Testis (tissue), 3 donors: ENCODE results near the gene PDGFB. TPM values are rescaled to one million over a fixed set of nuclear protein-coding genes. Genes with fewer than 3 reads are reported as not detected.

ENCODE experiments used
- DNase-seq: peaks from one replicate; pipeline ENCODE4 v3.0.0-alpha.2; 2019
- H3K27ac ChIP-seq, 2 donors: fragments of 200-600 bp; sonication (generic); one replicate each; pipeline ENCODE4 v1.5.1; 2019
- H3K27me3 ChIP-seq: fragments of 200-600 bp; sonication (generic); one replicate; pipeline ENCODE4 v1.5.1; 2019
- H3K36me3 ChIP-seq: fragments of 200-600 bp; sonication (generic); one replicate; pipeline ENCODE4 v1.5.1; 2017; ENCODE audit warnings: low read depth; ENCODE audit errors: missing control alignments
- H3K4me1 ChIP-seq: fragments of 200-600 bp; sonication (generic); one replicate; pipeline ENCODE4 v1.5.1; 2019
- H3K4me3 ChIP-seq, 2 donors: fragments of 200-600 bp; sonication (generic); one replicate each; pipeline ENCODE4 v1.5.1; 2017 to 2019
- H3K9me3 ChIP-seq: fragments of 200-600 bp; sonication (generic); one replicate; pipeline ENCODE4 v1.5.1; 2017
- POLR2A ChIP-seq: fragments of 450-650 bp; IDR thresholded peaks from one replicate; pipeline ENCODE4 v1.6.1; 2017; ENCODE audit warnings: antibody characterized with exemption, mild to moderate bottlenecking, moderate library complexity
- WGBS, 2 donors: methylation state at CpG; one replicate each; pipeline ENCODE4 v1.1.5; 2018; 5-methylcytosine and 5-hydroxymethylcytosine counted together
- intact Hi-C: fragments of 100-400 bp; cut with DNase I; formaldehyde crosslinking; loops from one replicate; pipeline ENCODE4 v1.15.1; 2023; ENCODE audit warnings: low total_unique reads
- polyA plus RNA-seq: library from polyadenylated mRNA; stranded (reverse); fragments of 350-450 nt; fragmentation: Illumina TruSeq; extraction: RNeasy Lipid Tissue Mini Kit (QIAGEN cat#74804); gene quantifications from one replicate; pipeline ENCODE4 v1.2.3, GENCODE V29; 2014; ENCODE audit warnings: low read depth, low replicate concordance; ENCODE audit not compliant: insufficient read depth
- total RNA-seq, 2 donors: library from RNA; depleted of rRNA; stranded (reverse); fragments of >200 nt; gene quantifications; one replicate each; pipeline ENCODE4 v1.2.3, GENCODE V29; 2016
- TF ChIP-seq, protein P1 (sequence below), 3 experiments: fragments of 450-650 bp in 2 of 3; fragments of 200-600 bp in 1 of 3; sonication (generic) in 1 of 3; IDR thresholded peaks; one replicate each; pipeline ENCODE4 v1.5.1; 2016 to 2019; ENCODE audit warnings: antibody characterized with exemption in 3 of 3, mild to moderate bottlenecking in 2 of 3, moderate library complexity in 1 of 3

Gene PDGFB
- total and polyA plus RNA-seq, 3 donors from 2014 or later: 7.7 to 13.3 (median 9.8) TPM

GRCh38 chr22:39238966-39239505 lies 5.7 kb downstream of the PDGFB start:
- Histone ChIP-seq H3K27ac (no peak overlapping the region), H3K9me3 (no peaks in the 10 kb centered on the region), H3K4me1 (peaks cover 18% of the 10 kb centered on the region), H3K36me3 (no peaks in the 10 kb centered on the region), H3K27me3 (no peaks in the 10 kb centered on the region), H3K4me3 (no peak overlapping the region)
- DNase-seq: no peak
- WGBS, 2 donors: 83% methylated on average over 6 to 12 of the region's 12 CpGs
- no peak for TF ChIP-seq POLR2A
- TF ChIP-seq, protein P1, sequence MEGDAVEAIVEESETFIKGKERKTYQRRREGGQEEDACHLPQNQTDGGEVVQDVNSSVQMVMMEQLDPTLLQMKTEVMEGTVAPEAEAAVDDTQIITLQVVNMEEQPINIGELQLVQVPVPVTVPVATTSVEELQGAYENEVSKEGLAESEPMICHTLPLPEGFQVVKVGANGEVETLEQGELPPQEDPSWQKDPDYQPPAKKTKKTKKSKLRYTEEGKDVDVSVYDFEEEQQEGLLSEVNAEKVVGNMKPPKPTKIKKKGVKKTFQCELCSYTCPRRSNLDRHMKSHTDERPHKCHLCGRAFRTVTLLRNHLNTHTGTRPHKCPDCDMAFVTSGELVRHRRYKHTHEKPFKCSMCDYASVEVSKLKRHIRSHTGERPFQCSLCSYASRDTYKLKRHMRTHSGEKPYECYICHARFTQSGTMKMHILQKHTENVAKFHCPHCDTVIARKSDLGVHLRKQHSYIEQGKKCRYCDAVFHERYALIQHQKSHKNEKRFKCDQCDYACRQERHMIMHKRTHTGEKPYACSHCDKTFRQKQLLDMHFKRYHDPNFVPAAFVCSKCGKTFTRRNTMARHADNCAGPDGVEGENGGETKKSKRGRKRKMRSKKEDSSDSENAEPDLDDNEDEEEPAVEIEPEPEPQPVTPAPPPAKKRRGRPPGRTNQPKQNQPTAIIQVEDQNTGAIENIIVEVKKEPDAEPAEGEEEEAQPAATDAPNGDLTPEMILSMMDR (IDR thresholded peaks at IDR 0.05): no peak
- intact Hi-C loops: no loop called here

DNA sequence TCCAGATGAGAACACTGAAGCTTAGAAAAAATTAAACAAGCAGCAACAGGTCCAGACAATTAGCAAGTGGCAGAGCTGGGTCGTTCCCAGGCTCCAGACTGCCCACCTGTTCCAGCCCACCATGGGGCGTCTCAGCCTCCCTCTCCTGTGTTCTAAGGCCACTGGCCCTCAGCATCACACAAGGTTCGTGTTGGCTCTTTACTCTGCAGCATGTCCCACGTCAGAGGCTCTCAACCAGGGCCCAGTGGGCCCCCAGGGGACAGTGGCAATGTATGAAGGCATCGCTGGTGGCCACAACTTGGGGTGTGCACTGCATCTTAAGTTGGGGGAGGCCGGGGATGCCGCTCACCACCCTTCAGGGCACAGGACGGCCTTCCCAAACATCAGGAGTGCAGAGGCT lies 6.2 kb downstream of the PDGFB start:
- Histone ChIP-seq H3K36me3 (no peaks in the 10 kb centered on the region), H3K27ac (no peak overlapping the region), H3K4me1 (peaks cover 21% of the 10 kb centered on the region), H3K27me3 (no peaks in the 10 kb centered on the region), H3K9me3 (no peaks in the 10 kb centered on the region), H3K4me3 (no peak overlapping the region)
- intact Hi-C loops: no loop called here
- no peak for TF ChIP-seq POLR2A
- TF ChIP-seq, protein P1 (IDR thresholded peaks at IDR 0.05): no peak
- WGBS, 2 donors: 79 to 89% methylated on average over 4 to 8 of the region's 8 CpGs
- DNase-seq: no peak

DNA sequence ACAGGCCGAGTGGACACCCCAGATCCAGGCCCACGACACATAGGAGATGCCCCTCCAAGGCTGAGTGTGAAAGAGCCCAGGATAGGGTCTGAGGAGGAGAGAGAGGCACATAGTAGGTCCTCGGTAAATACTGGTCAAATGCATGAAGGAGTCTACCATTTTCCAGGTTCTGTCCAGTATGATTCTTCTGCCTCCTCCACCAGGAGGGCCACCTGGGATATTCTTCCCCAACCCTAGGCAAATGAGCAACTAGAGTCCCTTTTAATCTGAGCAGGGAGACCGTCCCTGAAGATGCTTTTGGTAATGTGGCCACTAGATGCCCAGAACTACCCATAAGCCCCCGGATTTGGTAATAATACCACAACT lies 6.7 kb downstream of the PDGFB start:
- no peaks in the 10 kb centered on the region for H3K27me3 ChIP-seq
- H3K4me1 ChIP-seq: peaks cover 18% of the 10 kb centered on the region
- H3K4me3 ChIP-seq: no peak overlapping the region
- WGBS, 2 donors: 86% methylated on average over 5 of the region's 5 CpGs
- H3K27ac ChIP-seq: no peak overlapping the region
- no peaks in the 10 kb centered on the region for H3K9me3 ChIP-seq
- TF ChIP-seq POLR2A: no peak
- TF ChIP-seq, protein P1 (IDR thresholded peaks at IDR 0.05): no peak
- intact Hi-C loops: no loop called here
- H3K36me3 ChIP-seq: no peaks in the 10 kb centered on the region
- no peak for DNase-seq

DNA sequence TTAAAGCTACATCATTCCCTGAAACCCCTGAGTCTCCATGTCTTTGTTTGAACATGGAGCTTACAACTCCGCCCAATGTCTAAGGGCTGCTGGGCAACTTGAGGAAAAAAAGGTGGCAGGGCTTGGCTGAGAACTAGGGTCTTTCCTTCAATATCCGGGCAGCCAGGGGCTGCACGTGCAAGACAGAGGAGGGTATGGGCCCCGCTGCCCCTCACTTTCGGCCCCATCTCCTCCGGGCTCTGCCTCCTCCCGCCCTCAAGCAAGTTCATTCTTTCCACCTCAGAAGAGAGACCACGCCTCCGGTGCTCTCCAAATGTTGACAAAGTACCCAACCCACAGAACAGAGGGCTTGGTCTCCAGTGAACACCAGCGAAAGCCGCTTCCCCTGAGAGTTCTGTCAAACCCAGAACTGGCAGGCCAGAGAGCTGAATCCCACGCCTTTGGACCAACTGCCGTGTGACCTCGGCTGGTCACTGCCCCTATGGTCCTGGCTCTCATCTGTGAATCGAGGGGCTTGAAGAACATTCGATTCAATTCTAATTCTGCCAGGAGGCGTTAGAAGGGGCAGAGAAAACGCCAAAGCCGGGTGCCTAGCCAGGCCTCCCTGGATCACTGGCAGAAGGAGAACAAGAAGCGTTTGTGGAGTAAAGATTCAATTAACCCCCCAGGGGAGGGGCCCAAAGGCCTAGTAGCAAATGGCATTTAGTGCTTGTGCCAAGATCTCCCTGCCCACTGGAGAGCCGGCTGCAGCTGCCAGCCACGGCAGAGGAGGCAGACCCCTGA lies 7.3 kb downstream of the PDGFB start:
- 70 to 77% methylated on average over 20 to 22 of the region's 22 CpGs for WGBS, 2 donors
- Histone ChIP-seq H3K27ac (no peak overlapping the region), H3K27me3 (no peaks in the 10 kb centered on the region), H3K4me3 (no peak overlapping the region), H3K4me1 (peaks cover 14% of the 10 kb centered on the region), H3K36me3 (no peaks in the 10 kb centered on the region), H3K9me3 (no peaks in the 10 kb centered on the region)
- DNase-seq: no peak
- TF ChIP-seq POLR2A: no peak
- TF ChIP-seq, protein P1 (IDR thresholded peaks at IDR 0.05): no peak
- intact Hi-C loops: no loop called here
